ENCODE measurements around the gene SS18. TPM values are rescaled to one million over a fixed set of nuclear protein-coding genes. Genes with fewer than 3 reads are reported as not detected.

The SS18 gene
- total RNA-seq, 1 experiment from 2014 or later = 147 TPM

DNA sequence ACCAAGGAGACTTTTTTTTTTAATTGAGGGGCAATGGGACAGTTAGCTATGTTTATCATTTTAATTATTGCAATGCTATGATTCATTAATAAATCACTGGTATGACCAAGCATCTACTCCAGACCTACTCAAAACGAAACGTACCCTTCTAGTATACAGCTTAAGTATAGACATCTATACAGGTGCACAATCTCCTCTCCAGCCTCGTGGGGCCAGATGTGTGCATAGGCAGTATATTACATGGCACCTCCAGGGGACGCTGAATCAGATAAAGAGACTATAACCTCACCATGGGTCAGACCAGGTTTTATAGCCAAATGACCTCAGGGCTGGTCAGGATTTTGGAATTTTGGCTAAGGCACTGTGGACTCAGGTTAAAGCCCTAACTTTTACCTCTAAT, 86.6 kb downstream of the SS18 start:
- Histone ChIP-seq H3K27me3 (replicated peaks) (no peaks in the 10 kb centered on the region; the same call in 1 of the 2 replicates), H3K9me3 (replicated peaks) (no peaks in the 10 kb centered on the region), H3K36me3 (no peaks in the 10 kb centered on the region)

DNA sequence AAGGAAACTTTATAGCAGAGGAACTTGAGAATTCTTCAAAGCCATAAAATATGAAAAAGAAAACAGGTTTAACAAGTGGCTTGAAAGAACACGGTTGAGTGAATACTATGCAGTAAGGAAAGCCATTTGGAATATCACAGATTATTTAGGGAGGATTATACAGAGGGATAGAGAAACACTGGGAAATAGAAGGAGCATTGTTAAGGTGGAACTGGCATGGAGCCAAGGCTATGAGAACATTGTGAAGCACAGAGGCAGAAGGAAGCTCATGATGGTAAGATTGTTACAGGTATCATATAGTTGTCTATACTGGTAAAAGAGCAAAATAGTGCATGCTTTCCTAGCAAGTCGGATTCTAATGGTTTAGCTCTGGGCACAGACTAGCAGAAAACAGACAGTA, 87.1 kb downstream of the SS18 start:
- Histone ChIP-seq H3K4me1 (replicated peaks) (no peaks in the 10 kb centered on the region), H3K27me3 (replicated peaks) (no peaks in the 10 kb centered on the region; the same call in 1 of the 2 replicates), H3K9me3 (replicated peaks) (no peaks in the 10 kb centered on the region), H3K27ac (no peak overlapping the region), H3K36me3 (no peaks in the 10 kb centered on the region), H3K4me3 (no peak overlapping the region)
- no peak for DNase-seq (ENCODE audit: low read depth in 1 of 2, low spot score in 2 of 2)

More for the DNA sequence above, 86.6 kb downstream of the SS18 start:
- H3K4me3 ChIP-seq = no peak overlapping the region
- H3K27ac ChIP-seq = no peak overlapping the region
- H3K4me1 ChIP-seq (replicated peaks) = no peaks in the 10 kb centered on the region
- DNase-seq (ENCODE audit: low read depth in 1 of 2, low spot score in 2 of 2) = no peak

DNA sequence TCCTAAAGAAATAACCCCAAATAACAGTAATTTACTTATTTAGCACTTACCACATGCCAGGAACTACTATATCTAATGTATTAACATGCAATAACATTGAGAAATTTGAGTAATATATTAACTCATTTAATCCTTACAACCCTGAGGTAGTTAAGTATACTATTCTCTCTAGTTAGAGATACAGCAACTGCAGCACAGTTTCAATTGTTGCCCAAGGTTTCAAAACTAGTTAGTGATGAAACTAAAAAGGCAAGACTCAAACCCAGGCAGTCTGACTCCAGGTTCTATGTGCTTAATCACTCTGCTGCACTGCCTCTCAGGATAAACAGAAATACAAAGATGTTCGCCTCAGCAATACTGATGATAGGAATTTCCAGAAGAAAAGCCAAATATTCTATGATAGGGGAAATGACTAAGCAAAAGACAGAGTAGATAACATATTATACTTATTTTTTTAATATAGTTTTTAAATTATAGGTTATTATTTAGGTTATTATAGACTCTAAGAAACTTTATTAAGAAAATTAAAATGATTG, 88.0 kb downstream of the SS18 start:
- Histone ChIP-seq H3K27me3 (replicated peaks) (no peaks in the 10 kb centered on the region; the same call in 1 of the 2 replicates), H3K9me3 (replicated peaks) (no peaks in the 10 kb centered on the region), H3K36me3 (no peaks in the 10 kb centered on the region), H3K4me1 (replicated peaks) (no peaks in the 10 kb centered on the region), H3K27ac (no peak overlapping the region), H3K4me3 (no peak overlapping the region)
- no peak for DNase-seq (ENCODE audit: low read depth in 1 of 2, low spot score in 2 of 2)

- Histone ChIP-seq H3K27me3 (replicated peaks) (no peaks in the 10 kb centered on the region; the same call in 1 of the 2 replicates), H3K36me3 (no peaks in the 10 kb centered on the region), H3K4me3 (no peak overlapping the region), H3K27ac (no peak overlapping the region), H3K9me3 (replicated peaks) (no peaks in the 10 kb centered on the region; the same call in 1 of the 2 replicates), H3K4me1 (replicated peaks) (no peaks in the 10 kb centered on the region)
- no peak for DNase-seq (ENCODE audit: low read depth in 1 of 2, low spot score in 2 of 2)
These were observed 92.0 kb downstream of the SS18 start for GRCh38 chr18:25998461-25998860.

GRCh38 chr18:25992566-25992965, 97.8 kb downstream of the SS18 start:
- Histone ChIP-seq H3K27ac (no peak overlapping the region), H3K4me1 (replicated peaks) (no peaks in the 10 kb centered on the region), H3K4me3 (no peak overlapping the region), H3K9me3 (replicated peaks) (no peaks in the 10 kb centered on the region; the same call in 1 of the 2 replicates), H3K36me3 (no peaks in the 10 kb centered on the region), H3K27me3 (replicated peaks) (no peaks in the 10 kb centered on the region; the same call in 1 of the 2 replicates)
- no peak for DNase-seq (ENCODE audit: low read depth in 1 of 2, low spot score in 2 of 2)

GRCh38 chr18:25990473-25990872, 99.9 kb downstream of the SS18 start:
- H3K27me3 ChIP-seq (replicated peaks) = no peaks in the 10 kb centered on the region; the same call in 1 of the 2 replicates
- no peaks in the 10 kb centered on the region for H3K4me1 ChIP-seq (replicated peaks)
- H3K27ac ChIP-seq = no peak overlapping the region
- no peak overlapping the region for H3K4me3 ChIP-seq
- H3K9me3 ChIP-seq (replicated peaks) = no peaks in the 10 kb centered on the region; the same call in 1 of the 2 replicates
- H3K36me3 ChIP-seq = no peaks in the 10 kb centered on the region
- no peak for DNase-seq (ENCODE audit: low read depth in 1 of 2, low spot score in 2 of 2)

GRCh38 chr18:25985707-25986394, 104.6 kb downstream of the SS18 start:
- no peaks in the 10 kb centered on the region for H3K36me3 ChIP-seq
- H3K9me3 ChIP-seq (replicated peaks) = no peaks in the 10 kb centered on the region
- H3K27me3 ChIP-seq (replicated peaks) = no peaks in the 10 kb centered on the region
- no peak overlapping the region for H3K4me3 ChIP-seq
- no peaks in the 10 kb centered on the region for H3K4me1 ChIP-seq (replicated peaks)
- no peak for DNase-seq (ENCODE audit: low read depth in 1 of 2, low spot score in 2 of 2)
- H3K27ac ChIP-seq = no peak overlapping the region

- Histone ChIP-seq H3K27ac (no peak overlapping the region), H3K27me3 (replicated peaks) (no peaks in the 10 kb centered on the region), H3K9me3 (replicated peaks) (no peaks in the 10 kb centered on the region), H3K36me3 (no peaks in the 10 kb centered on the region), H3K4me3 (no peak overlapping the region), H3K4me1 (replicated peaks) (no peaks in the 10 kb centered on the region)
- DNase-seq (ENCODE audit: low read depth in 1 of 2, low spot score in 2 of 2) = no peak
These were observed 106.7 kb downstream of the SS18 start for GRCh38 chr18:25983730-25984129.

DNA sequence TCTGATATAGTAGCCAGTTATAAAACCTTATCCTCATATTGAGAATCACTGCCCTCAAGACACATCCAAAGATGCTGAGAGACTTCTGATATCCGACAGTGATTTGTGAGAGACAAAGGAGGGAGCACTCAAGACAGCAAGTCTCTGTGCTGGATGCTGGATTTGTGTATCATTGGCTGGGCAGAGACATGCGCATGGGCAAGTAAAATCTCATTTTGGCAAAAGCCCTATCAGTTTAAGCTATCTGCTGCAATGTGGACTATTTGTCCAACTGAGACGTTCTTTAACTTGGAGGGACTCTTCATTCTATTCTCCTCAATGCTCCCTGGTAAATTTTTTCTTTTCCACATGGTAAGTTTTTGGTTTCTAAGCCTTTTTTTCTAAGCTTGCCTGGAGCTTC, 107.5 kb downstream of the SS18 start:
- no peak for DNase-seq (ENCODE audit: low read depth in 1 of 2, low spot score in 2 of 2)
- Histone ChIP-seq H3K9me3 (replicated peaks) (no peaks in the 10 kb centered on the region), H3K27ac (no peak overlapping the region), H3K36me3 (no peaks in the 10 kb centered on the region), H3K4me3 (no peak overlapping the region), H3K4me1 (replicated peaks) (no peaks in the 10 kb centered on the region), H3K27me3 (replicated peaks) (no peaks in the 10 kb centered on the region)

- H3K9me3 ChIP-seq (replicated peaks) = no peaks in the 10 kb centered on the region
- DNase-seq (ENCODE audit: low read depth in 1 of 2, low spot score in 2 of 2) = no peak
- H3K27me3 ChIP-seq (replicated peaks) = no peaks in the 10 kb centered on the region
- no peak overlapping the region for H3K4me3 ChIP-seq
- no peaks in the 10 kb centered on the region for H3K4me1 ChIP-seq (replicated peaks)
- no peaks in the 10 kb centered on the region for H3K36me3 ChIP-seq
- no peak overlapping the region for H3K27ac ChIP-seq
These were observed 108.3 kb downstream of the SS18 start for GRCh38 chr18:25982153-25982552.

GRCh38 chr18:25979369-25980040, 110.9 kb downstream of the SS18 start:
- Histone ChIP-seq H3K27me3 (replicated peaks) (no peaks in the 10 kb centered on the region), H3K4me1 (replicated peaks) (no peaks in the 10 kb centered on the region), H3K27ac (no peak overlapping the region), H3K4me3 (no peak overlapping the region), H3K36me3 (no peaks in the 10 kb centered on the region), H3K9me3 (replicated peaks) (no peaks in the 10 kb centered on the region)
- DNase-seq (ENCODE audit: low read depth in 1 of 2, low spot score in 2 of 2) = no peak

- DNase-seq (ENCODE audit: low read depth in 1 of 2, low spot score in 2 of 2) = no peak
These were observed 113.9 kb downstream of the SS18 start for GRCh38 chr18:25976554-25976953.

DNA sequence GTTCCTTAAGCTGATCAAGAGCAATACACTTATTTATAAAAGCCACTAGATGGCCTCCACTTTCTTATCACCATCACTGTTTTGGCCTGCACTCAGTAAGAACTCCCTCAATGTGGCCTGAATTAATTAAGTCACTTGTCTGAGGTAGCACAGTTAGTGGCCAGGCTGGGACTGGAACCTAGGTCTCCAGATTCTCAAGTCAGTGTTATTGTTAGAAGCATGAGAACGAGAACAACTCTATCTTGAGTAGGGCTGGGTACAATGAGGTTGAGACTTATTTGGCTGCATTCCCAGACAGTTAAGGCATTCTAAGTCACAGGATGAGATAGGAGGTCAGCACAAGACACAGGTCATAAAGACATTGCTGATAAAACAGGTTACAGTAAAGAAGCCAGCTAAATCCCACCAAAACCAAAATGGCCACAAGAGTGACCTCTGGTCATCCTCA, 115.8 kb downstream of the SS18 start:
- DNase-seq (ENCODE audit: low read depth in 1 of 2, low spot score in 2 of 2) = no peak
- Histone ChIP-seq H3K4me1 (replicated peaks) (no peaks in the 10 kb centered on the region), H3K9me3 (replicated peaks) (no peaks in the 10 kb centered on the region)

More at GRCh38 chr18:25976554-25976953, 113.9 kb downstream of the SS18 start:
- no peaks in the 10 kb centered on the region for H3K9me3 ChIP-seq (replicated peaks)
- H3K4me1 ChIP-seq (replicated peaks) = no peaks in the 10 kb centered on the region
- H3K27ac ChIP-seq = no peak overlapping the region
- H3K36me3 ChIP-seq = no peaks in the 10 kb centered on the region
- no peaks in the 10 kb centered on the region for H3K27me3 ChIP-seq (replicated peaks)
- no peak overlapping the region for H3K4me3 ChIP-seq

More for the DNA sequence above, 115.8 kb downstream of the SS18 start:
- no peaks in the 10 kb centered on the region for H3K27me3 ChIP-seq (replicated peaks)
- no peak overlapping the region for H3K4me3 ChIP-seq
- no peak overlapping the region for H3K27ac ChIP-seq
- no peaks in the 10 kb centered on the region for H3K36me3 ChIP-seq
